ENCODE measurements around the gene PBX2.
A peak's percentile ranks its signal among the peaks of the same experiment; 100 is the strongest.
"Not testable (repeated sequence)": the region's sequence is repeated elsewhere in the genome, so short reads cannot be mapped to it uniquely, and the experiment has no call there.

The PBX2 gene, protein sequence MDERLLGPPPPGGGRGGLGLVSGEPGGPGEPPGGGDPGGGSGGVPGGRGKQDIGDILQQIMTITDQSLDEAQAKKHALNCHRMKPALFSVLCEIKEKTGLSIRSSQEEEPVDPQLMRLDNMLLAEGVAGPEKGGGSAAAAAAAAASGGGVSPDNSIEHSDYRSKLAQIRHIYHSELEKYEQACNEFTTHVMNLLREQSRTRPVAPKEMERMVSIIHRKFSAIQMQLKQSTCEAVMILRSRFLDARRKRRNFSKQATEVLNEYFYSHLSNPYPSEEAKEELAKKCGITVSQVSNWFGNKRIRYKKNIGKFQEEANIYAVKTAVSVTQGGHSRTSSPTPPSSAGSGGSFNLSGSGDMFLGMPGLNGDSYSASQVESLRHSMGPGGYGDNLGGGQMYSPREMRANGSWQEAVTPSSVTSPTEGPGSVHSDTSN

DNA sequence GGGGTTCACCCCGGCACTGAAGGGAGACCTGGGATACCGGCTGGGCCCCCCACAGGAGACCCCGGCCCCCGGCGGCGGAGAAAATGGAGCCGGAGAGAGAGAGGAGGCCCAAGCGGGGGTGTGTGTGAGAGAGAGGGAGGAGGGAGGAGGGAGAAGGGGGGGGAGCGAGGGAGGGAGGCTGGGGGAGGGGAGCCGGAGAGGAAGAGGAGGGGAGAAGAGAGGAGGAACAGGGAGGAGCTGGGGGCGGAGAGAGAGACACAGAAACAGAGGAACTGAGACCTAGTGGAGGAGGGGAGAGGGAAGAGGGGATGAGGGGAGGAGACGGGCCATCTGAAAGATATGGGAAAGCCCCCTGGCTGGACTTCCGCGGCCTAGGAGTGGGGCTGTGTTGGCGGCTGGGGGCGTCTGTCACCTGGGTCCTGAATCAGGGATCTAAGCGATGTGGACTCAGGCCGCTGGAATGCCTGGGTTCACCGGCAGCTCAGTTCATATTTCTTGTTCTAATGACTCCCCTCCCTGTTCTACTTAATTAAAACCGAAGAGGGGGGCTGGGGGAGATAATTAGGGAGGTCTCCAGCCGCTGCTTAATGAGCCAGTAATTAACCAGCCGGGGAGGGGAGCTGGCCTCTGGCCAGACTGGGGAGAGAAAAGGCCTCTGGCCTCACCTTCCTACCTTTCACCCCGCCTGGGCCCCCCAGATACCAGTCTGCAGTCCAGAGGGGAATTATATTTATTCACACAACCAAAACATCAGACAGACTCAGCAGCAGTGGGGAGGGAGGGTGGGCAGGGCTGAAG, at the start of gene PBX2:
TSS of gene PBX2 (minus strand) at position 149 of the 798 bp plus-strand sequence. CDS start 287 bp downstream, outside the sequence.
- DNase-seq (ENCODE audit: extremely low read depth in 1 of 2, low read depth in 1 of 2) = peak; percentile 58 to 87

DNA sequence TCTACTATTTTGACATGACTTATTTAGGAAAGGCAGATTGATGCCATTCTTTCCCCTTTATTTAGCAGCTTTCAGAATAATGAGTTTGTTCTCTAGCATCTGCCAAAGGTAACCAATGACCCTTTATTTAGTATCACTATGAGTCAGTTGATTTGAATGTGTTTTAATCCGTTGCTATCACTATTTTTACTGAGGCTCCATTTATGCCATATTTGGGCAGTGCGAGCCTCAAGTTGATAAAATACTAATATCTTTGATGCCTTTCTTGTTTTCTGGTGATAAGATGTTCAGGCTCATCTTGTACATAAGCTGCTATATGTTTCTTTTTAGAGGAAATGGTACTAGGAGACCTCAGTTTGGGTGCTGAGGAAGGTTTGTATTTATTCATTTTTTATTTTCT, 49.5 kb upstream of the PBX2 start:
- DNase-seq (ENCODE audit: extremely low read depth in 1 of 2, low read depth in 1 of 2) = no peak

DNA sequence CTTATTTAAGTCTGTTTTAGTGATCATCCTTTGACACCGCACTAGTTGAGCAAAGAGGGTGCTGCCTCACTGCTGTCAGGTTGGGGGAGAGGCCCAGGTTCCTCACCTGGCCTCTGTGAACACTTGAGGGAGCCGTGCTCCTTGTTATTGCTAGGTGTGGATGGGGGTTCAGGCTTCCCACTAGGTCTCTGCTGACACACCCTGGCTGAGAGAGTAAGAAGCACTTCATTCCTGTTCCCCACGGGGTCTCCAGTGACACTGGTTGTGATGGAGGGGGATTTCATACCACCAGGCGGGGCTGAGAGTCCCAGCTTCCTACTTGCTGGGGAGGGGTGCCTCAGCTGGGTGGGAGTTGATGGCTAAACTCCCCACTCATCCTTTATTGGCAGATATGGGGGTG, 44.9 kb upstream of the PBX2 start:
- DNase-seq (ENCODE audit: extremely low read depth in 1 of 2, low read depth in 1 of 2) = no peak

DNA sequence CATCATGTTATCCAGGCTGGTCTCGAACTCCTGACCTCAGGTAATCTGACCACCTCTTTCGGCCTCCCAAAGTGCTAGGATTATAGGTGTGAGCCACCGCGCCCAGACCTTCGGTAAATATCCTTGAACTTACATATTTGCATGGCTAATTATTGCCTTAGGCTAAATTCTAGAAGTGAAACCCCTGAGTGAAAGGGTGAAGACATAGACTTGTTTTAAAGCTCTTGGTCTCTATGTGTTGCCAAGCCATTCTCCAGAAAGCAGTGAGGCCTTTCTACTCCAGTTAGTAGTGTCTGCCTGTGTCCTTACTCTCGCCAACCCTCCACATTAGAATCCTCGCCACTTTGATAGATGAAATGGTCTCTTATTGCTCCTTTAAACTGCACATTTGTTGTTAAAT, 36.4 kb upstream of the PBX2 start:
- DNase-seq (ENCODE audit: extremely low read depth in 1 of 2, low read depth in 1 of 2) = no peak

DNA sequence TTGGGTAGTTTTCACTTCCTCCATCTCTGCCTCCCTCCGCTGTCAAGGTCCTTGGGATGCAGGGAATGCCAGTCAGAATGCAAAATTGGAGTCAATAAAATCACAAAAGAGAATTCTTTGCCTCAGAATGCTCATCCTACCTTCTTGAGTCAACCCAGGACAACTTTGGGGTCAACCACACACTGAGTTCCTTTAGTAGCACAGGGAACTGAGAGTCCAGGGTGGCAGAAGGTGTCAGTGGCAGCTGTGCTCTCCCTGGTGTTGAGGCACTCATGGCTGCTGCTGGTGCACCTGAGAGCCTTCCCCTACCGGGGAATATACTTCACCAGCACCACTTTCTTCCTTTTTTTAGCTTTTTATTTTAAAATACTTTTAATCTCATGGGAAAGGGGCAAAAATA, 34.7 kb upstream of the PBX2 start:
- no peak for DNase-seq (ENCODE audit: extremely low read depth in 1 of 2, low read depth in 1 of 2)

DNA sequence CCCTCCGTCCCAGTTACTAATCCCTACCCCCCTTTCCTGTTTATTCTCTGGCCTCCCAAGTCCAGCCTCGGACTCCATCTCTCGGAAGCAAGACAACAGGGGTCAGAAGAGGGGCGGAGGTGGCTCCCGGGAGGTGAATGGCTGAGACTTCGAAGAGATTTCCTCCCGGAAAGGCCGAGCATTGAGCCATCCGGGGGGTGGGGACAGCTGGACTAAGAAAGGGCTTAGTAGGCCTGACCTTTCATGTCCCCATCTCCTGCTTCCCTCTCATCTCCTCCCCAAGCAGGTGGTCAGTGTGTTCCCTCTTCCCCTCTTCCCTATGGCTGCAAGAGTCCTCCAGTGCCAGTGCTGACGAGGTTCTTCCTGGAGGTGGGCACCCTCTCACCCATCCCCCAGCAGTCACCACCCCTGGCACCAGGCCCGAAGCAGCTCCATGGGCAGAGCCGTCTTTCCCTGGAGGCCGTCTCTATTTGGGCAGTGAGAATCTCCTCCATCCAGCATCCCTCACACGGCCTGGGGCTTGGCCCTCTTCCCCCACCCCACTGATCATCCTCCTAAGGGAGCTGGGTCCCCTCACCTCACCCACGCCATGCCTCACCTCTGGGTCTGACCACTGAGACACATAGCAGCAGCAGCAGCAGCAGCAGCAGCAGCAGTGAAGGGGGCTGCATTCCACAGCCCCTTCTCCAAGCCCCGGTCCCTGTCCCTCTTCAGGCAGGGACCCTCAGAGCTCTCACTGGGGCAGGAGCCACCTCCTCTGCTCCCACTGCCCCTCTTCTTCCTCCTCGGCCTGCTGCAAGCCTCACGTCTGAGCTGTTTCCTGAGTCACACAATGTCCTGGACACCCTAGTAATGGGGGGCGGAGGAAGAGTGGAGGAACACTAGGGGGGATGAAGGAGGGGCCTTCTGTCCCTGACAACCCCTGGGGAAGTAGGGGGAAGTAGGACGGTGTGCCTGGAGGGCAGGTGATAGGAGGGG, 33.5 kb upstream of the PBX2 start, which contains the start of gene NOTCH4:
TSS of gene NOTCH4 (minus strand) at position 810 of the 978 bp plus-strand sequence. CDS start at position 671, 139 bp downstream.
- no peak for DNase-seq (ENCODE audit: extremely low read depth in 1 of 2, low read depth in 1 of 2)

DNA sequence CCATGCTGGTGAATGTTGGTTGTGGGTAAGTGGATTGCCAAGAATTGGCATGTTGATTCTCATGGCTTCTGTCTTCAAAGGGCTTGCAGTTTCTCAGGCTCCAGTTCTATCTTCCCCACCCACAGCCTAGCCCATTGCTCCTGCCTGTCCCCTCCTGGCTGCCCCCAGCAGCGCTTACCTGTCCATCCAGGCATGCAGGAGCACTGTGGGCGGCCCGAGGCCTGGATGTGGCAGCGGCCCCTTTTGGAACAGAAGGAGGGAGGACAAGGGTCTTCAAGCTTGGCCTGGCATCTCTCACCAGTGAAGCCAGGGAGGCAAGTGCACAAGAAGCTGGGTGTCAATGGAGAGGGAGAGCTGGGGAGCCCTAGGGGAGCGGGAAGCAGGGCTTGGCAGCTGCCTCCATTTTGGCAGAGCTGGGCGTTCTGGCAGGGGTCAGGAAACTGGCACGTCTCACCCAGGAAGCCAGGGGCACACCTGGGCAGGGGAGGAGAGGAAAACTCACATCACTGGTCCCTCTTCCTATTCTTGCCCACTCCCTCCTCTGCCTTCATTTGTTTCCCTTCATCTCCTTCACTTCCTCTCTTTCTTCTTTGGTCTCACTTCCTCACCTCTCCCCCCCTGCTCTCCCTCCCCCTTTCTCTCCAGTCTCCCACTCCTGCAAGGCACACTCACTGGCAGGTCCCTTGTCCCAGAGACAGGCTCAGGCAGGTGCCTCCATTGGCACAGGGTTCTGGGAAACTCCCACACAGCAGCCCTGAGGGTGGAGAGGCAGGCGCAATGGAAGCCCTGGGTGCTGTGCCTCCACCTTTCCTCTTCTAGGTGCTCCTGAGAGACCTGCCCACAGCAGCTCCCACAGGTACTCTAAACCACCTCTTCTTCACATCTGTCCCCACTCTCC, 32.6 kb upstream of the PBX2 start:
- no peak for DNase-seq (ENCODE audit: extremely low read depth in 1 of 2, low read depth in 1 of 2)

DNA sequence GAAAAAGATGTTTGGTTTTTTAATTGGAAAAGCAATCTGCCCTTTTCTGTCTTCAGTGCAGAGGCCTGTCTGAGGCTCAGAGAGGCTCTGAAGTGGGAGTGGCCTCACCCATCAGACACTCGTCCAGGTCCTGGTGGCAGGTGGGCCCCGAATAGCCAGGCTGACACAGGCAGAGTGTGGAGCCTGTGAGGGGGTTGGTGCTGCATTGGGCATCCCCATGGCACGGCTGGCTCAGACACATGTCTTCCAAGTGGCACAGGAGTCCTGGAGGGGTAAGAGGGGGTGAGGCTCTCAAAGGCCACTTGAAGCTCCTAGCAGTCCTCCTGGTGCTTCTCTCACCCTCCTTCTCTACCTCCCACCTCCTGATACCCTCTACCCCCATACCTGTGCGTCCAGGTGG, 30.0 kb upstream of the PBX2 start:
- no peak for DNase-seq (ENCODE audit: extremely low read depth in 1 of 2, low read depth in 1 of 2)

DNA sequence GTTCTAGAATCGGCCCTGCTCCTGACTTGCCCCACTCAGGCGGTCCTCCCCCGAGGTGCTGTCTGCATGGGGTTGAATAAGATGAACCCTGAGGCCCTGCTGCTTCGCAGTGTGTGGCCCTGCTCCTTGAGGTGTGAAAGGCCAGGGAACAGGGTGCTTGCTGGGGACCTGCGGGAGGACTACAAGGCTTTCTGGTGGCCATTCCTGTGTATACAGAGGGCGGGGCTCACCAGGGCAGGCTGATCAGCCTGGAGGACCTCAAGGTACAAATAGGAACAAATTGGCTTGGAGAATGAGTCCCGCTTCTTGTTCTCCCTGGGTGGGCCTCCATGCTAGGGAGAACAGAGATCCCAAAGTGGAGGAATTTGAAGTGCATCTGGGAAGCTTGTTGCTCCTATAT, 28.2 kb upstream of the PBX2 start:
- DNase-seq (ENCODE audit: extremely low read depth in 1 of 2, low read depth in 1 of 2) = no peak

DNA sequence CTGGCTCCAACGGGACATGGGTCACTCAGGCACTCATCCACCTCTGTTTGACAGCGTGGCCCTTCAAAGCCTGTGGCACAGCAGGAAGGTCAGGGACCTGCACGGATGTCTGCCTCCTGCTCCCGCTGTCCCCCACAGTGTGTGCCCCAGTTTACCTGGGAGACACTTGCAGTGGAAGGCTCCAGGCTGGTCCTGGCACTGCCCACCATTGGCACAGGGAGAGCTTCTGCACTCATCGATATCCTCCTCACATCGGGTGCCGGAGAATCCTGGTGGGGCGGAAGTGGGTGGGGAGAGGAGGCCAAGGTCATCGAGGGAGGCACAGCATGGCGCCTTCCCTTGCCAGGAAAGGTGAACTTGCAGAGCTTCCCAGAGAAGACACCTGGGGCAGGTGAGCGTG, 27.0 kb upstream of the PBX2 start:
- DNase-seq (ENCODE audit: extremely low read depth in 1 of 2, low read depth in 1 of 2) = no peak

DNA sequence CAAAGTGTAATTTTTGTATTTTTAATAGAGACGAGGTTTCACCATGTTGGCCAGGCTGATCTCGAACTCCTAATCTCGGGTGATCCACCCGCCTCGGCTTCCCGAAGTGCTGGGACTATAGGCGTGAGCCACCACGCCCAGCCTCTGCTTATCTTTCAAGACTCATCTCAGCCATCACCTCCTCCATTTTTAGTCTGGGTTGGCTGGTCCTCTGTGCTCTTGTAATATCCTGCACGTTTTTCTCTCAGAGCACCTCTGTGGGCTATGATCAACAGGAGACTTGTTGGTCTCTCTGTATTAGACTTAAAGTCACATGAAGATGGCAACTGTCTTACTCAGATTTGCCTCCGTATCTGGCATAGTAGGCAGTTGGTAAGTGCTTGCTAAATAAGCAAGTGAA, 26.3 kb upstream of the PBX2 start:
- no peak for DNase-seq (ENCODE audit: extremely low read depth in 1 of 2, low read depth in 1 of 2)

DNA sequence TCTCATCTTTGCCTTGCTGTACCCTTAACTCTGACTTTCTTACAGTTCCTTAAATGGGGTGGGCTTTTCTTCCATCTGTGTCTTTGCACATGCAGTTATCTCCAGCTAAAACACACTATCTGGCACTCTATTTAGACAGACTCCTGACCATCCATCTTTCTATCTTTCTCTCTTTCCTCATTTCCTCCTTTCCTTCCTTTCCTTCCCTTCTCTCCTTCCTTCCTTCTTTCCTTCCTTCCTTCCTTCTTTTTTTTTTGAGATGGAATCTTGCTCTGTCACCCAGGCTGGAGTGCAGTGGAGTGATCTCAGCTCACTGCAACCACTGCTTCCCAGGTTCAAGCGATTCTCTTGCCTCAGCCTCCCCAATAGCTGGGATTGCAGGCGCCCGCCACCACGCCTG, 25.6 kb upstream of the PBX2 start:
- DNase-seq (ENCODE audit: extremely low read depth in 1 of 2, low read depth in 1 of 2) = no peak

DNA sequence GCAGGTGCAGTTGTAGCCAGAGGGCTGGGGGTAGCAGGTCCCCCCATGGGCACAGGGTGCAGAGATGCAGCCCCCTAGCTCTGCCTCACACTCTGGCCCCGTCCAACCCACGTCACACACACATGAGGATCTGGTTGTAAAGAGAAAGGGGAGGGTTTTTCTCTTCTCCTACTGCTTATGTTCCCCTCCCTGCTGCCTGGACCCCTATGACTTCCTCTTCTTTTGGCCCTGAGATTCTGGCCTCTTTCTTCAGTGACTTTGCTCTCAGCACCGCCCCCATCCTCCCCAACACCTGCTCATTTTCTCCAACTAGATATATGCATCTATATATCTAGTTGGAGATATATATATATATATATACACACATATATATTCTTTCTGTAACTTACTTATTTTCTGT, 24.1 kb upstream of the PBX2 start:
- DNase-seq (ENCODE audit: extremely low read depth in 1 of 2, low read depth in 1 of 2) = no peak

DNA sequence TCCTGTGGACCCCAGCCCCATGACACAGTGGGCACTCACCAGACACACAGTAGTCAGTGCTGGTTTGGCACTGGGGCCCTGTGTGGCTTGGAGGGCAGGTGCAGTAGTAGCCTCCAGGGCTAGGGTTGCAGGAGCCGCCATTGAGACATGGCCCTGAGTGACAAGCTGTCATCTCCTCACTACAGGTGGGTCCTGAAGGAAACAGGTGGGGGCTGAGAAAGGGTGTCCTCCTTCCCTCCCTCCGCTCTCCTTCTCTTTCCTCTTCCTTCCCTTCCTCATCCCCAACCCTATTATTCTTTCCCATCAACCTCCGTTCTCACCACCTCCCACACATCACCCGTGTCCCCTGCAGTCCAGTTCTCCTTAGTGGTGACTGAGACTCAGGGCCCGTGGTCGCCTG, 23.6 kb upstream of the PBX2 start:
- no peak for DNase-seq (ENCODE audit: extremely low read depth in 1 of 2, low read depth in 1 of 2)

DNA sequence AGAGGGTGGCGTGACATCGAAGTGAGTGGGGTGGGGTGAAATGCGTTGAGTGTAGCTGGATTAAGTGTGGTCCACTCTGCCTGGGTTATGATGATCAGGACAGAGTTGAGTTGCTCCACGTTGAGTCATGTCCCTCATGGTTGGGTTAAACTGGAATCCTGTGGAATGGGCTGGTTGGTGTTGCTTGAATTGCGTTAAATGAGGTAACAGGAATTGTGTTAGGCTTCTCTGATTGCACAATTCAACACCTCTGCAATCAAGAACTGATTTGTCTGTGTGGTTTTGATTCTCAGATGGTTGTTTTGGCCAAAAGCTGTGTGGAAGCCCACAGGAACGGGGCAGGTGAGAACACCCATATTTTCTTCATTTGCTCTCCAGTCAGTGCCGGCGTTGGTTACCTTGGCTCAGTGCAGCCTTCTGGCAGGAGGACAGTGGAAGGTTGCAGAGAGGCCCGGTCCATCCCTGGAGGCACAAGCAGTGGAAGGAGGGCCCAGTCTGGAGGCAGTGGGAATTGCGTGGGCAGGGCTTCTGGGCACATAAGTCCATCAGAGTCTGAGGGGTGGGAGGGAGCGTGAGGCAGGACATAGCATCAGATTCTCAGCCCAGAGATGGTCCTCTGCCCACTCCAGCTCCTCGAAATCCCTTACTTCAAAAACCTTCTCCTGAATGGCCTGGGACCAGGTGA, 22.2 kb upstream of the PBX2 start:
- DNase-seq (ENCODE audit: extremely low read depth in 1 of 2, low read depth in 1 of 2) = no peak

DNA sequence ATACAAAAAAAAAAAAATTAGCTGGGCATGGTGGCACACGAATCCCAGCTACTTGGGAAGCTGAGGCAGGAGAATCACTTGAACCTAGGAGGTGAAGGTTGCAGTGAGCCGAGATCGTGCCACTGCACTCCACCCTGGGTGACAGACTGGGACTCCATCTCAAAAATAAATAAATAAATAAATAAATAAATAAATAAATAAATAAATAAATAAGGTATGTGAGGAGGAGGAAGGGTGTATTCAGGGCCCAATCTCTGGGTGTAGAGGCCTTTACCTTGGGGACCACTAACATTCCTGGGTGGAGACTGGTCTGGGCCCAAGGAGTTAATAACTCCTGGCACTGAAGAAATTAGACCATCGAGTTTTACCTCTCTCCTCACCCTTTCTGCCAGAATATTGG, 21.4 kb upstream of the PBX2 start:
- not testable (repeated sequence) for DNase-seq (ENCODE audit: extremely low read depth in 1 of 2, low read depth in 1 of 2)

DNA sequence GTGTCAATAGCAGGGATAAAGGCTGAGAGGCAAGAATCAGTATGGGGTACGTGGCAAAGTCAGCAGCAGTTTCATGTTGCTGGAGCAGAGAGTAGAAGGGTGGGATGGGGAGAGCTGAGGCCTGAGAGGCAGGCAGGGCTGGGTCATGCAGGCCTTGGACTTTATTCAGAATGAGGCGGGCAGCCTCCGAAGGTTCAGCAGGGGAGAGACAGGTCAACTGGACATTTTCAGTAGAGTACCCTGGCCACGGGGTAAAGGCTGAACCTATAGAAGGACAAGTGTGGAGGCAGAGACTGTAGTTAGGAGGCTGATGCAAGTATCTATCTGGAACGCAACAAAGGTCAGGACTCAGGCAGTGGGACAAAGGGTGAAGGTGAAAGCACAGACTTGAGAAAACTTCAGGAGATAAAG, 20.2 kb upstream of the PBX2 start:
- DNase-seq (ENCODE audit: extremely low read depth in 1 of 2, low read depth in 1 of 2) = no peak

DNA sequence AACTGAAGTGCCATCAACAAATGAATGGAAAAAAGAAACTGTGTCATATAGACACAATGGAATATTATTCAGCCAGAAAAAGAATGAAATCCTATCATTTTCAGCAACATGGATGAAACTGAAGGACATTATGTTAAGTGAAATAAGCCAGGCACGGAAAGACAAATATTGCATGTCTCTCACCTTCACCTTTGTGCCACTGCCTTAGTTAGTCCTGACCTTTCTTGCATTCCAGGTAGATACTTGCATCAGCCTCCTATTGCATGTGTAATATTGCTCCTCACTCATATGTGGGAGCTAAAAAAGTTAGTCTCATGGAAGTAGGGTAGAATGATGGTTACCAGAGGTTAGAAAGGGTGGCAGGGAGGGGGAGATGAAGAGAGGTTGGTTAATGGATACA, 19.0 kb upstream of the PBX2 start:
- no peak for DNase-seq (ENCODE audit: extremely low read depth in 1 of 2, low read depth in 1 of 2)

DNA sequence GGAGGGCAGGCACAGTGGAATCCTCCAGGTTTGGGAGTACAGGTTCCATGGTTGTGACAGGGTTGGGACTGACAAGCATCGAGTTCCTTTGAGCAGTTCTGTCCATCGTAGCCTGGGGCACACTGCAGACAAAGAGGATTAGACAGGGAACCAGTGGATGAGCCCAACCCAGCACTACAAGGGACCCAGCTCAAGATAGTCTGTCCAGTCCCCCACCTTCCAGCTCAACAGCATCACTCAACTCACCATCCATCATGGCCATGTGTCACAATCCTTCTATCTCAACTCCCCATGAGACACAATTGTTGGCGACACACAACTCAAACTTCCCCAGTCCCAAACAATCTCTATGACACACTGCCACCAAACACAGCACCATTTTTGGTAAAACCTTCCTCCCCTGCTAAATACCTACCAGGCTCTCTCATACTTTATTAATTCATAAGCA, 14.3 kb upstream of the PBX2 start:
- no peak for DNase-seq (ENCODE audit: extremely low read depth in 1 of 2, low read depth in 1 of 2)
